Activated T-cell treated with anti-CD3 and anti-CD28 coated beads, Interleukin-2, amount 50 U/mL, for 1 hour (primary cell): ENCODE results near the gene IL23R.

Experiments
- DNase-seq: peaks from one replicate; pipeline ENCODE4 v3.0.0-alpha.2; 2020

IL23R gene

GRCh38 chr1:67150931-67151330, 15.3 kb upstream of the IL23R start:
- no peak for DNase-seq

GRCh38 chr1:67158401-67158800, 7.9 kb upstream of the IL23R start:
- no peak for DNase-seq

DNA sequence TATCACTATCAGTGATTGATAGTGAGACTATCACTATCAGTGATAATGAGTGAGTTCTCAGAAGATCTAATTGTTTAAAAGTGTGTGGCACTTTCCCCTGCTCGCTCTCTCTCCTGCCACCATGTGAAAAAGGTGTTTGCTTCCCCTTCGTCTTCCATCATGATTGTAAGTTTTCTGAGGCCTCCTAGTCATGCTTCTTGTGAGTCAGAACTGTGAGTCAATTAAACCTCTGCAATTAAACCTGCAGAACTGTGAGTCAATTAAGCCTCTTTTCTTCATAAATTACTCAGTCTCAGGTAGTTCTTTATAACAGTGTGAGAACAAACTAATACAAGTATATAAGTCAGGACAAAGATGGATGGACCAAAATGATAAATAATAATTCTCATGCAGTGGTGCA, 7.0 kb upstream of the IL23R start:
- no peak for DNase-seq

- no peak for DNase-seq
Measured at GRCh38 chr1:67162954-67163353, 3.3 kb upstream of the IL23R start.

DNA sequence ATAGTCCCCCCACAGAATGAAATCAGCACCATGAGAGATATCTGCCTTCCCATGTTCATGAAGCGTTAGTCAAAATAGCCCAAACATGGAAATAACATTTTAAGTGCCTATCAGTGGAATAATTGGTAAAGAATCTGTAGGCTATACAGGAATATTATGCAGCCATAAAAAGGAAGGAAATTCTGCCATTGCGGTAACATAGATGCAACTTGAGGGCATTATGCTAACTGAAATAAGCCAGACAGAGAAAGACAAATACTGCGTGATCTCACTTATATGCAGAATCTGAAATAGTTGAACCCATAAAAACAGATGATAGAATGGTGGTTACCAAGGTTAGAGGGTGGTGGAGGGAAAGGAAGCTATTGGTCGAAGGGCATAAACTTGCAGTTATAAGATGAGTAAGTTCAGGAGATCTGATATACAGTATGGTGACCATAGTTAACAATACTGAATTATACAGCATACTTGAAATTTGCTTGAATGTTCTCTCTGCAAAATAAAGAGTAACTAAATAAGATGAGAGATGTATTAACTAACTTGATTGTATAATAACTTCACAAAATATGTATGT, 699 bp upstream of the IL23R start:
- DNase-seq, result no peak

GRCh38 chr1:67169496-67169895, 3.2 kb downstream of the IL23R start:
- no peak for DNase-seq

DNA sequence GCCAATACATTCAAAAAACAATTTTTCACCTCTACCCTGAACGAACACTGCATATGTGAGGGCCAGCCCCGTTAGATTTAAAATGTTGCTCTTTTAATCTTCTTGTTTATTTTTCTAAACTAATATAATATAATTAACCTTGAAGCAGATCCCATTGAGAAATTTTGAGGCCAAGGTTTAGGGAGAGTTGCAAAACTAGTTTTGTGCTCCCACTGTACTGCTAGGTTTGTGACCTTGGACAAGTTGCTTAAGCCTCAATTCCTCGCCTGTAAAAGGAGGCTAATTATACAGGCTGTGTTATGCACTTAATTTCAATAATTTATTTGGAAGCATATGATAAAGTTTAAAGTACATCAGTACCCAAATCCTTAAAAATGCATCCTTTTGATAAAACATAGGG, 3.7 kb downstream of the IL23R start:
- no peak for DNase-seq

DNA sequence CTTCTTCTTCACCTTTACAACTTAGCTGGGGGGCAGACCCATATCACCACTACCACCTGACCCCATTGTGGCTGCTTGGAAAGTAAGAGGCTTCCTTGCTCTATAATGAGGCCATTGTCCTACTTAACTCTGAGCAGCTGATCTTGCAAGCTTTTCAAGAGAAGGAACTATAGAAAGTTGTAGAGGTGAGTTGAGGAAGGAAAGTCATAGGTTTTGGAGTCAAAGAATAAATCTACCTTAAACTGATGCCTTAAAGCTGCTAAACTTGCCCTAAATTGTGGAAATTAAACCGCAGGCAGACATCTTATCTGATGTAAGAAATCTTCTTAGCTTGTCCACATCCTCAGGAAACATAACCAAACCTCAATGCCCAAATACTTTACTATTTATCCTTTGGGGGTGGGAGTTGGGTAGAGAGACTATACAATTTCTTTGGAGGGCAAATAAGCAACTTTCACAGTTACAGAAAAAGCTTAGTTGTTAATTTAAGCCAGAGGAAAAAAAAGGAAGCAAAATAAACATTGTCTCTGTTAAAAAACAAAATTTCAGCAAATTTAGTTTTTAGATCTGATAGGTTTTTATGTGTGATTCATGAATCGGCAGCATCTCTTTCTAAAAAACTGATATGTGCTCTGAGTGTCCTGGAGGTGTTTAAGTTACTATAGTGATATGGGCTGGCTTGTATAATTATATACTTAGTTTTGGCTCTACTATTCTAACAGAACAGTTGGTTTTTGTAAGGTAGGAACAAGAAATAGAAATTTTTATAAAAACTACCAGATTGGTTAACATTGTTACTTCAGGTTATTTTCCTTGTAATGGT, 4.7 kb downstream of the IL23R start:
- DNase-seq, result no peak

DNA sequence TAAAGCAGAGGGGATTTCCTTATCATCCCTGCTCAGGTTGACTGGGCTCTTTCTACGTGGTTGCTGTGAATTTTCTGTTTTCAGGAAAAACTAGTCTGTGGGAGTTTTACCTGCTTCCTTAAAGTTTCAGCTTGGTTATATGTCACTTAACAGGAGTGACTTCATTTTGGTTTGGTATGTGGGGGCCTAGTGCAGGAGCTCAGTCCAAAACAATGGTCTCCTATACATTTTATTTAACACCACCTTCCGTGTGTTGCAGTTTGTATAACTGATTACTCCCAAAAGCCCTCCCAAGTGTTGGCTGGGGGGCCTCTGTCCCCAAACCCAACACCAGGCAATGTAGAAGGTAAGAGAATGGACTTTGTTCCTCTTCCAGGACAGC, 5.3 kb downstream of the IL23R start:
- DNase-seq, result no peak

DNA sequence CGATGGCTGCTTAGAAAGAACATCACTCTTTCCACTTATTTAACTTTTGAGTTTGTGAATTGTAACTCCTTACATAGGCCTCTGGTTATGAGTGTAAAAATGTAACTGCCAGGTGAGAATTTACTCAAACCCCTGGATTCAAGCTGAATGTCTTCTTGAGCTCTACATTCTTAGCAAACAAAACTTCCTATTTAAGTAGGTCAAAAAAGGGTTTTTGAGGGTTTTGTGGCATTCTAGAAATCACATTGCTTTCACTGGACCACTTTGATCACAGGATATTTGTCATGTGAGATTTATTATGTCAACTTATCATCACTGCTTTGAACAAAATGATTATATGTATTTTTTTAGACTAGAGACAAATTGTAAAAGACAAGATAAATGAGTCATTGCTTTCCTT, 5.7 kb downstream of the IL23R start:
- DNase-seq, result no peak

DNA sequence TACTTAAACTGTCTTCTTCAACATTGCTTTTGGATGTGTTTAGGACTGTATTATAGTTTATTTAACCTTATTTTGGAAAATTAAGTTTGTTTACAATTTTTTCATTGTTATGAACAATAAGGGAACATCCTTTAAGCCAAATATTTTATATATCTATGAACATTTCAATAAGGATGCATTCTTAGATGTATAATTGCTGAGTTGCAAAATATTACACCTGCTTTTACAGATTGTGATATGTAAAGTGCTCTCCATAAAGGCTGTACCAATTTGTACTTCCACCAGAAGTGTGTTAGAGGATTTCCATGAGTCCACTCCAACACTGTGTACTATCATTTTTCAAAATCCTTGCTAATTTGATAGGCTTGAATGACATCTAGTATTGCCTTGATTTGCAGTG, 7.7 kb downstream of the IL23R start:
- no peak for DNase-seq

DNA sequence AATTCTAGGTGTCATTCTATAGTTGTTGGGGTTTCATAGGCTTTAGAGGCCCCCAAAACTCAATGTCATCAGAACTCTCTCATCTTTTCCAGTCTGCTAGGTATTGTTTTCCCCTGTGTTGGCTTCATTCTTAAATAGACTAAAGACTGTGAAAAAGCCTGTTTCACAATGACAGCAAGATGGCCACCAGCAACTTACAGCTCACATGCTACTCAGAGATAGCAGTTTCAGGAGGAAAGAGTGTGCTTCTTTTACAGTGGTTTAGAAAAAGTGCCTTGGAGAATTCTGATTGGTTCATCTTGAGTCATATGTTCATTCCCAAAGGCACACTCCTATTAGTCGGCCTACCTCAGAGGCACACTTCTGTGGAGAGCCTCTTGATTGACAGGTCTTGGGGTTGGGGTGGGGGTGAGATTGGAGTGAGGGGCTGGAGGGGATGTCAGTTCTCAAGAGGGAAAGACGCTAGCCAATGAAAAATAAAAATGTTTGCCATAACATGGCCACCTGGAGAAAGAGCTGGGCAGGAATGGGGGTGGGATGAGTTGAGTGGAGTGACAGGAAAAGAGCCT, 8.5 kb downstream of the IL23R start:
- DNase-seq, result no peak

- no peak for DNase-seq
Measured at GRCh38 chr1:67175530-67176087, 9.4 kb downstream of the IL23R start.

DNA sequence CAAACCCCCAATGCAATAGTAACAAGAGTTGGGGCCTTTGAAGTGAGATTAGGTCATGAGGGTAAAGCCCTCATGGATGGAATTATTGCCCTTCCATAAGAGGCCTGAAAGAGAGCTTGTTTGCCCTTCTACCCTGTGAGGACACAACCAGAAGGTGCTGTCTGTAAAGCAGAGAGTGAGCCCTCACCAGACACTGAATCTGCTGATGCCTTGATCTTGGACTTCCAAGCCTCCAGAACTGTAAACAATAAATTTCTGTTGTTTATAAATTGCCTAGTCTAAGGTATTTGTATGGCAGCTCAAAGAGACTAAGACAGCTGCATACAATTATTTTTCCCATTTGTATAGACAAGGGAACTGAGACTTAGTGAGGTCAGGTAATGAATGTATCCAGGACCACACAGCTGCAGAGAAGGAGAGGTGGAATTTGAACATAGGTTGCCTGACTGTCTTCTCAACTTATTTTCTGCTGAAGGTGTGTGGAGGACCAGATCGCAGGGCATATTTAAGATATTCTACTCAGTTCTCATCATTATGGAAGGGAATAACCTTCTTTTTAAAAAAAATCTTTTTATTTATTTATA, 18.7 kb downstream of the IL23R start:
- no peak for DNase-seq

- DNase-seq, result no peak
Measured at GRCh38 chr1:67188137-67188536, 21.9 kb downstream of the IL23R start.

- no peak for DNase-seq
Measured at GRCh38 chr1:67189953-67190352, 23.7 kb downstream of the IL23R start.

DNA sequence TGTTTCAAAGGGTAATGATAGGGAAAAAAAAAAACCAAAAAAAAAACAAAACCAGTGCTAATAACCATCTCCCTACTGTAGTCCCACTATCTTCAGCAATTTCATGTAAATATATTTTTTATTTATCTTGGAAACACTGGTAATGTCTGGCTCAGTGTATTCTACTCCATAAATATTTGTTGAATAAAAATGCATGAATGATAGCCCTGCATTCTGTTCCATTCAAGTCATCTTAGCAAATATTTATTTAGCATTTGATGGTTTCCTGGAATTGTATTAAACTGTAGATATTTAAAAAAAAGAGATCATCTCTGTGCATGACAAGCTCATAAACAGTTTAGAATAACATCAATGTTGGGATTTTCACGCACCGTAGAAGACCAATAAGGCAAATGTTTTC, 24.2 kb downstream of the IL23R start:
- no peak for DNase-seq

DNA sequence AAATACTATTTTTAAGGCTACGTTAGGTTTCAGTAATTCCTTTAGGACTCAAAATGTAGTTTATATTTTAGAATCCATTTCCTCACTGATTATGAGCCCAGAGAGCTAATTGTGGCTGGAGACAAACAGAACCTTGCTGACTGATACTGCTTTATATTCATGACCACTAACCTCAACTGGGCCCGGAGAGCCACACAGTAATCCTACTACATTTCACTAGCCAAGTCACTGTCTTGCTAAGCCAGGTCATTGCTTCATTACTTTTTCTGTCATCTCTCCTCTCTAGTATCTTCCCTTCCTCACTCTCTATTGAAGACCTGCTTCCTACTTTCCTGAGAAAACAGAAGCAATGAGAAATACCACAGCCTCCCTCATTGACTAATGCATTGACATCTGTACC, 24.7 kb downstream of the IL23R start:
- DNase-seq, result no peak

- DNase-seq, result no peak
Measured at GRCh38 chr1:67191668-67192520, 25.6 kb downstream of the IL23R start.

GRCh38 chr1:67192902-67193301, 26.6 kb downstream of the IL23R start:
- DNase-seq, result no peak

DNA sequence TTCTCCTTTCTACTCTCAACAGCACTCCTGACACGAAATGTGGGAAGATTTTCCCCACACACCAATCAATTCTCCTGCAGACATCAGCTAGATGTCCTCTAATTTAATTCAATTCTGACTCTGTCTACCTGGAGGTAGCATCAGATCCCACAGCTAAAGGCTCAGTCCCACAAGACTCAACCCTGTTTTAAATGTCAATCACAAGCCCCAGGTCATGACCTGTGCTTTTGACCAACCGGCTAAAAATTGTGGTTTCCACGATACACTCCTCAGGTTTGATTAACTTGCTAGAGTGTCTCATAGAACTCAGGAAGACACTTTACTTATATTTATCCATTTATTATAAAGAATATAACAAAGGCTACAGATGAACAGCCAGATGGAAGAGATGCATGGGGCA, 27.4 kb downstream of the IL23R start:
- no peak for DNase-seq

- no peak for DNase-seq
Measured at GRCh38 chr1:67194209-67194863, 28.1 kb downstream of the IL23R start.
